Measurements from ENCODE around the gene GPHN.
A peak's percentile ranks its signal among the peaks of the same experiment; 100 is the strongest.

The GPHN gene

GRCh38 chr14:66920196-66920595, 412.2 kb downstream of the GPHN start:
- Histone ChIP-seq H3K36me3 (ENCODE audit: control insufficient read depth in 1 of 2, insufficient read depth in 2 of 2, low read length in 2 of 2) (no peaks in the 10 kb centered on the region), H4K91ac (ENCODE audit: low read depth, low read length) (no peak overlapping the region), H4K12ac (ENCODE audit: low read depth, low read length) (no peak overlapping the region), H4K8ac (ENCODE audit: low read depth, low read length) (no peak overlapping the region), H3K79me2 (ENCODE audit: control insufficient read depth, insufficient read depth, low read length, poor library complexity) (no peaks in the 10 kb centered on the region), H2AFZ (ENCODE audit: insufficient read depth, low read length, poor library complexity) (no peak overlapping the region), H3K79me1 (ENCODE audit: low read length) (no peaks in the 10 kb centered on the region), H3K9ac (ENCODE audit: low read length) (no peak overlapping the region), H3K4me1 (ENCODE audit: control insufficient read depth in 1 of 2, insufficient read depth in 2 of 2, low read length in 2 of 2) (no peaks in the 10 kb centered on the region), H3K4ac (ENCODE audit: low read depth, low read length) (no peak overlapping the region), H2BK5ac (ENCODE audit: low read depth, low read length, poor library complexity) (no peak overlapping the region), H2BK120ac (ENCODE audit: insufficient read depth, low read length, poor library complexity) (no peak overlapping the region), H2BK12ac (ENCODE audit: low read length) (no peak overlapping the region), H3K9me3 (ENCODE audit: insufficient read depth, low read depth, low read length) (no peaks in the 10 kb centered on the region), H3K23ac (ENCODE audit: low read length) (no peak overlapping the region), H3K14ac (ENCODE audit: low read length) (no peak overlapping the region), H3K4me2 (ENCODE audit: low read length) (no peak overlapping the region), H2AK5ac (ENCODE audit: low read length) (no peak overlapping the region), H3K27ac (ENCODE audit: low read depth, low read length) (no peak overlapping the region), H3K18ac (ENCODE audit: low read length) (no peak overlapping the region), H3K27me3 (ENCODE audit: insufficient read depth, low read length) (no peaks in the 10 kb centered on the region), H3K4me3 (ENCODE audit: low read depth, low read length) (no peak overlapping the region)
- no CpG with 5 or more reads among the region's 1 CpG for WGBS (ENCODE audit: extremely low coverage, insufficient coverage, insufficient read length)
- DNase-seq: peak in 1 of 2 donors; percentile 5

- no peaks in the 10 kb centered on the region for H3K9me3 ChIP-seq (ENCODE audit: insufficient read depth, low read depth, low read length)
- H3K18ac ChIP-seq (ENCODE audit: low read length): no peak overlapping the region
- no peaks in the 10 kb centered on the region for H3K27me3 ChIP-seq (ENCODE audit: insufficient read depth, low read length)
- H2AK5ac ChIP-seq (ENCODE audit: low read length): no peak overlapping the region
- no peak overlapping the region for H3K27ac ChIP-seq (ENCODE audit: low read depth, low read length)
- no peak overlapping the region for H3K9ac ChIP-seq (ENCODE audit: low read length)
- no peak overlapping the region for H2AFZ ChIP-seq (ENCODE audit: insufficient read depth, low read length, poor library complexity)
- H3K4ac ChIP-seq (ENCODE audit: low read depth, low read length): no peak overlapping the region
- H3K79me2 ChIP-seq (ENCODE audit: control insufficient read depth, insufficient read depth, low read length, poor library complexity): no peaks in the 10 kb centered on the region
- no peak overlapping the region for H4K91ac ChIP-seq (ENCODE audit: low read depth, low read length)
- no peak overlapping the region for H3K4me3 ChIP-seq (ENCODE audit: low read depth, low read length)
- no peak overlapping the region for H2BK12ac ChIP-seq (ENCODE audit: low read length)
- no peaks in the 10 kb centered on the region for H3K4me1 ChIP-seq (ENCODE audit: control insufficient read depth in 1 of 2, insufficient read depth in 2 of 2, low read length in 2 of 2)
- no CpG with 5 or more reads among the region's 1 CpG for WGBS (ENCODE audit: extremely low coverage, insufficient coverage, insufficient read length)
- H4K12ac ChIP-seq (ENCODE audit: low read depth, low read length): no peak overlapping the region
- no peak overlapping the region for H3K23ac ChIP-seq (ENCODE audit: low read length)
- no peaks in the 10 kb centered on the region for H3K36me3 ChIP-seq (ENCODE audit: control insufficient read depth in 1 of 2, insufficient read depth in 2 of 2, low read length in 2 of 2)
- no peak overlapping the region for H3K4me2 ChIP-seq (ENCODE audit: low read length)
- H3K79me1 ChIP-seq (ENCODE audit: low read length): no peaks in the 10 kb centered on the region
- no peak overlapping the region for H2BK120ac ChIP-seq (ENCODE audit: insufficient read depth, low read length, poor library complexity)
- H4K8ac ChIP-seq (ENCODE audit: low read depth, low read length): no peak overlapping the region
- no peak overlapping the region for H2BK5ac ChIP-seq (ENCODE audit: low read depth, low read length, poor library complexity)
- DNase-seq: no peak
- H3K14ac ChIP-seq (ENCODE audit: low read length): no peak overlapping the region
Observed at GRCh38 chr14:66923251-66923650, 415.3 kb downstream of the GPHN start.

GRCh38 chr14:66939409-66939808, 431.5 kb downstream of the GPHN start:
- Histone ChIP-seq H3K23ac (ENCODE audit: low read length) (no peak overlapping the region), H2BK5ac (ENCODE audit: low read depth, low read length, poor library complexity) (no peak overlapping the region), H3K27ac (ENCODE audit: low read depth, low read length) (no peak overlapping the region), H3K18ac (ENCODE audit: low read length) (no peak overlapping the region), H3K9ac (ENCODE audit: low read length) (no peak overlapping the region), H2AK5ac (ENCODE audit: low read length) (no peak overlapping the region), H3K4me1 (ENCODE audit: control insufficient read depth in 1 of 2, insufficient read depth in 2 of 2, low read length in 2 of 2) (no peaks in the 10 kb centered on the region), H3K79me2 (ENCODE audit: control insufficient read depth, insufficient read depth, low read length, poor library complexity) (no peaks in the 10 kb centered on the region), H4K91ac (ENCODE audit: low read depth, low read length) (no peak overlapping the region), H3K36me3 (ENCODE audit: control insufficient read depth in 1 of 2, insufficient read depth in 2 of 2, low read length in 2 of 2) (no peaks in the 10 kb centered on the region), H3K4me3 (ENCODE audit: low read depth, low read length) (no peak overlapping the region), H2BK120ac (ENCODE audit: insufficient read depth, low read length, poor library complexity) (no peak overlapping the region), H3K79me1 (ENCODE audit: low read length) (no peaks in the 10 kb centered on the region), H4K8ac (ENCODE audit: low read depth, low read length) (no peak overlapping the region), H2BK12ac (ENCODE audit: low read length) (no peak overlapping the region), H3K27me3 (ENCODE audit: insufficient read depth, low read length) (no peaks in the 10 kb centered on the region), H3K14ac (ENCODE audit: low read length) (no peak overlapping the region), H3K9me3 (ENCODE audit: insufficient read depth, low read depth, low read length) (no peaks in the 10 kb centered on the region), H2AFZ (ENCODE audit: insufficient read depth, low read length, poor library complexity) (no peak overlapping the region), H4K12ac (ENCODE audit: low read depth, low read length) (no peak overlapping the region), H3K4me2 (ENCODE audit: low read length) (no peak overlapping the region), H3K4ac (ENCODE audit: low read depth, low read length) (no peak overlapping the region)
- DNase-seq: no peak
- no CpG with 5 or more reads among the region's 4 CpGs for WGBS (ENCODE audit: extremely low coverage, insufficient coverage, insufficient read length)

- Histone ChIP-seq H3K4ac (ENCODE audit: low read depth, low read length) (no peak overlapping the region), H2AK5ac (ENCODE audit: low read length) (no peak overlapping the region), H2BK120ac (ENCODE audit: insufficient read depth, low read length, poor library complexity) (no peak overlapping the region), H3K23ac (ENCODE audit: low read length) (no peak overlapping the region), H2BK12ac (ENCODE audit: low read length) (no peak overlapping the region), H3K4me3 (ENCODE audit: low read depth, low read length) (peak overlapping the region; percentile 18), H3K18ac (ENCODE audit: low read length) (no peak overlapping the region), H4K8ac (ENCODE audit: low read depth, low read length) (no peak overlapping the region), H3K4me2 (ENCODE audit: low read length) (no peak overlapping the region), H3K9ac (ENCODE audit: low read length) (no peak overlapping the region), H4K12ac (ENCODE audit: low read depth, low read length) (no peak overlapping the region), H3K9me3 (ENCODE audit: insufficient read depth, low read depth, low read length) (peaks cover 11% of the 10 kb centered on the region), H3K27ac (ENCODE audit: low read depth, low read length) (no peak overlapping the region), H4K91ac (ENCODE audit: low read depth, low read length) (no peak overlapping the region), H3K36me3 (ENCODE audit: control insufficient read depth in 1 of 2, insufficient read depth in 2 of 2, low read length in 2 of 2) (peaks cover 2 to 4% of the 10 kb centered on the region in 2 experiments), H3K4me1 (ENCODE audit: control insufficient read depth in 1 of 2, insufficient read depth in 2 of 2, low read length in 2 of 2) (no peaks in the 10 kb centered on the region), H2BK5ac (ENCODE audit: low read depth, low read length, poor library complexity) (no peak overlapping the region), H3K79me2 (ENCODE audit: control insufficient read depth, insufficient read depth, low read length, poor library complexity) (no peaks in the 10 kb centered on the region), H2AFZ (ENCODE audit: insufficient read depth, low read length, poor library complexity) (no peak overlapping the region), H3K79me1 (ENCODE audit: low read length) (no peaks in the 10 kb centered on the region), H3K14ac (ENCODE audit: low read length) (no peak overlapping the region), H3K27me3 (ENCODE audit: insufficient read depth, low read length) (no peaks in the 10 kb centered on the region)
- peak in 1 of 2 donors; percentile 3 for DNase-seq
- WGBS (ENCODE audit: extremely low coverage, insufficient coverage, insufficient read length): no CpG with 5 or more reads among the region's 5 CpGs
Observed at GRCh38 chr14:66944872-66945271, 436.9 kb downstream of the GPHN start.

Measured in trophoblast cell (in vitro differentiated cells and primary cell).